ENCODE results near the gene HECW1. TPM values are rescaled to one million over a fixed set of nuclear protein-coding genes. Genes with fewer than 3 reads are reported as not detected.

The HECW1 gene
- total and polyA plus RNA-seq, 4 donors = 0.05 TPM; not detected in 3

DNA sequence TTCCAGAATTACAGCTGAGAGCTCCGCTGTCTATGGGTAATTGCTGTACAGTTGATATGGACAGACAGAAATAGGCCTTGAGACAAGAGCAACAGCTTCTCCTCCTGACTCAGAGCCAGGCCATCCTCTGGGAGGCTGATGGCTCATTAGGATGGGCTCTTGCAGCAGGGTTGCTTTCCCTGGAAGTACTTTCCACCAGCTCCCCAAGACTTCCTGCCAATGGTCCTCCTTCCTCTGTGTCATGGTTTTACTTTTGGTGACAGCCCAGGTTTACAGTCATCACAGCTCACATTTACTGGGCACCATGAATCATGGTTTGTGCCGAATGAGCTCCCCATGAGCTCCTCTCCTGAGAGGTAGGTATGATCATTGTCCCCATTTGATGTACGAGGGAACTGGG lies 131.8 kb downstream of the HECW1 start:
- no peak for TF ChIP-seq FOXA1 (IDR thresholded peaks at IDR 0.05)
- TF ChIP-seq JUND (IDR thresholded peaks at IDR 0.05) = no peak
- TF ChIP-seq, protein P1, sequence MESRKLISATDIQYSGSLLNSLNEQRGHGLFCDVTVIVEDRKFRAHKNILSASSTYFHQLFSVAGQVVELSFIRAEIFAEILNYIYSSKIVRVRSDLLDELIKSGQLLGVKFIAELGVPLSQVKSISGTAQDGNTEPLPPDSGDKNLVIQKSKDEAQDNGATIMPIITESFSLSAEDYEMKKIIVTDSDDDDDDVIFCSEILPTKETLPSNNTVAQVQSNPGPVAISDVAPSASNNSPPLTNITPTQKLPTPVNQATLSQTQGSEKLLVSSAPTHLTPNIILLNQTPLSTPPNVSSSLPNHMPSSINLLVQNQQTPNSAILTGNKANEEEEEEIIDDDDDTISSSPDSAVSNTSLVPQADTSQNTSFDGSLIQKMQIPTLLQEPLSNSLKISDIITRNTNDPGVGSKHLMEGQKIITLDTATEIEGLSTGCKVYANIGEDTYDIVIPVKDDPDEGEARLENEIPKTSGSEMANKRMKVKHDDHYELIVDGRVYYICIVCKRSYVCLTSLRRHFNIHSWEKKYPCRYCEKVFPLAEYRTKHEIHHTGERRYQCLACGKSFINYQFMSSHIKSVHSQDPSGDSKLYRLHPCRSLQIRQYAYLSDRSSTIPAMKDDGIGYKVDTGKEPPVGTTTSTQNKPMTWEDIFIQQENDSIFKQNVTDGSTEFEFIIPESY (IDR thresholded peaks at IDR 0.05) = no peak
- no peak for TF ChIP-seq YY1 (IDR thresholded peaks at IDR 0.05)
- TF ChIP-seq, protein P2, sequence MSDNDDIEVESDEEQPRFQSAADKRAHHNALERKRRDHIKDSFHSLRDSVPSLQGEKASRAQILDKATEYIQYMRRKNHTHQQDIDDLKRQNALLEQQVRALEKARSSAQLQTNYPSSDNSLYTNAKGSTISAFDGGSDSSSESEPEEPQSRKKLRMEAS (IDR thresholded peaks at IDR 0.05) = no peak
- TF ChIP-seq RXRA (IDR thresholded peaks at IDR 0.05) = no peak
- no peak for TF ChIP-seq RAD21 (IDR thresholded peaks at IDR 0.05)
- TF ChIP-seq TAF1 (conservative IDR thresholded peaks at IDR 0.05) = no peak
- TF ChIP-seq FOXA2 (IDR thresholded peaks at IDR 0.05) = no peak
- TF ChIP-seq EGR1 (IDR thresholded peaks at IDR 0.05; ENCODE audit: low read depth in 2 of 2) = no peak
- no peak for TF ChIP-seq HNF4A (conservative IDR thresholded peaks at IDR 0.05)
- no peak for TF ChIP-seq HNF4G (IDR thresholded peaks at IDR 0.05)
- TF ChIP-seq, protein P3, sequence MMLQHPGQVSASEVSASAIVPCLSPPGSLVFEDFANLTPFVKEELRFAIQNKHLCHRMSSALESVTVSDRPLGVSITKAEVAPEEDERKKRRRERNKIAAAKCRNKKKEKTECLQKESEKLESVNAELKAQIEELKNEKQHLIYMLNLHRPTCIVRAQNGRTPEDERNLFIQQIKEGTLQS (IDR thresholded peaks at IDR 0.05) = no peak
- no peak for TF ChIP-seq SP1 (IDR thresholded peaks at IDR 0.05)
- TF ChIP-seq, protein P4, sequence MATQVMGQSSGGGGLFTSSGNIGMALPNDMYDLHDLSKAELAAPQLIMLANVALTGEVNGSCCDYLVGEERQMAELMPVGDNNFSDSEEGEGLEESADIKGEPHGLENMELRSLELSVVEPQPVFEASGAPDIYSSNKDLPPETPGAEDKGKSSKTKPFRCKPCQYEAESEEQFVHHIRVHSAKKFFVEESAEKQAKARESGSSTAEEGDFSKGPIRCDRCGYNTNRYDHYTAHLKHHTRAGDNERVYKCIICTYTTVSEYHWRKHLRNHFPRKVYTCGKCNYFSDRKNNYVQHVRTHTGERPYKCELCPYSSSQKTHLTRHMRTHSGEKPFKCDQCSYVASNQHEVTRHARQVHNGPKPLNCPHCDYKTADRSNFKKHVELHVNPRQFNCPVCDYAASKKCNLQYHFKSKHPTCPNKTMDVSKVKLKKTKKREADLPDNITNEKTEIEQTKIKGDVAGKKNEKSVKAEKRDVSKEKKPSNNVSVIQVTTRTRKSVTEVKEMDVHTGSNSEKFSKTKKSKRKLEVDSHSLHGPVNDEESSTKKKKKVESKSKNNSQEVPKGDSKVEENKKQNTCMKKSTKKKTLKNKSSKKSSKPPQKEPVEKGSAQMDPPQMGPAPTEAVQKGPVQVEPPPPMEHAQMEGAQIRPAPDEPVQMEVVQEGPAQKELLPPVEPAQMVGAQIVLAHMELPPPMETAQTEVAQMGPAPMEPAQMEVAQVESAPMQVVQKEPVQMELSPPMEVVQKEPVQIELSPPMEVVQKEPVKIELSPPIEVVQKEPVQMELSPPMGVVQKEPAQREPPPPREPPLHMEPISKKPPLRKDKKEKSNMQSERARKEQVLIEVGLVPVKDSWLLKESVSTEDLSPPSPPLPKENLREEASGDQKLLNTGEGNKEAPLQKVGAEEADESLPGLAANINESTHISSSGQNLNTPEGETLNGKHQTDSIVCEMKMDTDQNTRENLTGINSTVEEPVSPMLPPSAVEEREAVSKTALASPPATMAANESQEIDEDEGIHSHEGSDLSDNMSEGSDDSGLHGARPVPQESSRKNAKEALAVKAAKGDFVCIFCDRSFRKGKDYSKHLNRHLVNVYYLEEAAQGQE (IDR thresholded peaks at IDR 0.05) = no peak
- no peak overlapping the region for H3K4me3 ChIP-seq (ENCODE audit: low read depth in 1 of 3, low read length in 3 of 3)
- WGBS = 83% methylated on average over 3 of the region's 3 CpGs
- H3K27me3 ChIP-seq (ENCODE audit: control insufficient read depth in 4 of 4, insufficient read depth in 4 of 4, low read length in 3 of 4) = no peaks in the 10 kb centered on the region
- H3K4me1 ChIP-seq (ENCODE audit: control insufficient read depth in 4 of 4, insufficient read depth in 4 of 4, low read length in 3 of 4) = no peaks in the 10 kb centered on the region
- no peak overlapping the region for H3K9ac ChIP-seq (ENCODE audit: low read depth in 1 of 2, low read length in 2 of 2)
- DNase-seq (ENCODE audit: low spot score) = no peak
- no peaks in the 10 kb centered on the region for H3K9me3 ChIP-seq (ENCODE audit: control insufficient read depth in 4 of 4, low read length in 3 of 4)
- H3K27ac ChIP-seq (ENCODE audit: low read depth in 1 of 2, low read length in 2 of 2) = no peak overlapping the region
- no peaks in the 10 kb centered on the region for H3K36me3 ChIP-seq (ENCODE audit: control insufficient read depth in 4 of 4, insufficient read depth in 3 of 4, low read depth in 1 of 4, low read length in 3 of 4)

DNA sequence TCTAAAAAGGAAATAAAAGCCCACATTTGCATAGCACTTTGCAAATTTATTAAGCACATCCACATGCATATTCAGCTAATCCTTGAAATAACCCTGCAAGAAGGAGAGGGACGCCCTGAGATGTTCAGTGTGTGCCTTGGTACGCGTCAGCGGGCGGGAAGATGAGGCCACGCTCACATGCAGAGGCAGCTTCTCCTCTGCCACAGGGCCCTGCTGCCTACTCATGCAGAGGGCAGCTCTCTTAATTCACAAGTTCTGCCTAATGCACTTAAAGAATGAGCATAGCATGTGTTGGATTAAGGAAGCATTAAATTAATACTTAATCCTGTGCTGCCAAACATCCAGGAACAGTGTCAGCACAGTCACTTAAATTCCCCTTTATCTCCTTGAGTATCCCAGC lies 132.3 kb downstream of the HECW1 start:
- TF ChIP-seq, protein P1 (IDR thresholded peaks at IDR 0.05) = no peak
- TF ChIP-seq RAD21 (IDR thresholded peaks at IDR 0.05) = no peak
- TF ChIP-seq GABPA (IDR thresholded peaks at IDR 0.05 in 1 of 2, conservative IDR thresholded peaks at IDR 0.05 in 1 of 2) = no peak
- TF ChIP-seq, protein P4 (IDR thresholded peaks at IDR 0.05) = no peak
- no peak for TF ChIP-seq HNF4G (IDR thresholded peaks at IDR 0.05)
- no peak for TF ChIP-seq EGR1 (IDR thresholded peaks at IDR 0.05; ENCODE audit: low read depth in 2 of 2)
- no peak for TF ChIP-seq FOXA2 (IDR thresholded peaks at IDR 0.05)
- TF ChIP-seq JUND (IDR thresholded peaks at IDR 0.05) = no peak
- TF ChIP-seq, protein P2 (IDR thresholded peaks at IDR 0.05) = no peak
- TF ChIP-seq FOXA1 (IDR thresholded peaks at IDR 0.05) = no peak
- TF ChIP-seq, protein P3 (IDR thresholded peaks at IDR 0.05) = no peak
- no peak for TF ChIP-seq SP1 (IDR thresholded peaks at IDR 0.05)
- no peak for TF ChIP-seq YY1 (IDR thresholded peaks at IDR 0.05)
- no peak for TF ChIP-seq TAF1 (conservative IDR thresholded peaks at IDR 0.05)
- no peak for TF ChIP-seq NR2F2 (IDR thresholded peaks at IDR 0.05)
- no peak for DNase-seq (ENCODE audit: low spot score)
- WGBS = 96% methylated on average over 6 of the region's 6 CpGs

More for the DNA sequence above, 132.3 kb downstream of the HECW1 start:
- Histone ChIP-seq H3K36me3 (ENCODE audit: control insufficient read depth in 4 of 4, insufficient read depth in 3 of 4, low read depth in 1 of 4, low read length in 3 of 4) (no peaks in the 10 kb centered on the region), H3K27ac (ENCODE audit: low read depth in 1 of 2, low read length in 2 of 2) (no peak overlapping the region), H3K27me3 (ENCODE audit: control insufficient read depth in 4 of 4, insufficient read depth in 4 of 4, low read length in 3 of 4) (no peaks in the 10 kb centered on the region), H3K9ac (ENCODE audit: low read depth in 1 of 2, low read length in 2 of 2) (no peak overlapping the region), H3K4me1 (ENCODE audit: control insufficient read depth in 4 of 4, insufficient read depth in 4 of 4, low read length in 3 of 4) (no peaks in the 10 kb centered on the region), H3K4me3 (ENCODE audit: low read depth in 1 of 3, low read length in 3 of 3) (no peak overlapping the region), H3K9me3 (ENCODE audit: control insufficient read depth in 4 of 4, low read length in 3 of 4) (no peaks in the 10 kb centered on the region)
